Sigmoid colon (tissue), 4 donors: Measurements from ENCODE around the gene ABCB7.

Experiments used
- POLR2A ChIP-seq, 2 donors: fragments of 450-650 bp; IDR thresholded peaks; one replicate each; pipeline ENCODE4 v1.6.1; 2016; ENCODE audit warnings: antibody characterized with exemption in 2 of 2, mild to moderate bottlenecking in 2 of 2, moderate library complexity in 2 of 2
- POLR2AphosphoS5 ChIP-seq, 4 donors: sonication (generic); formaldehyde crosslinking; IDR thresholded peaks; one replicate each; pipeline ENCODE4 v1.6.1; 2017; ENCODE audit warnings: antibody characterized with exemption in 4 of 4
- TF ChIP-seq, protein P1 (sequence below), 4 experiments: fragments of 450-650 bp in 3 of 4; fragments of 200-600 bp in 1 of 4; IDR thresholded peaks; one replicate each; pipeline ENCODE4 v1.5.1; 2016 to 2019; ENCODE audit warnings: antibody characterized with exemption in 4 of 4, mild to moderate bottlenecking in 3 of 4, moderate library complexity in 2 of 4

DNA sequence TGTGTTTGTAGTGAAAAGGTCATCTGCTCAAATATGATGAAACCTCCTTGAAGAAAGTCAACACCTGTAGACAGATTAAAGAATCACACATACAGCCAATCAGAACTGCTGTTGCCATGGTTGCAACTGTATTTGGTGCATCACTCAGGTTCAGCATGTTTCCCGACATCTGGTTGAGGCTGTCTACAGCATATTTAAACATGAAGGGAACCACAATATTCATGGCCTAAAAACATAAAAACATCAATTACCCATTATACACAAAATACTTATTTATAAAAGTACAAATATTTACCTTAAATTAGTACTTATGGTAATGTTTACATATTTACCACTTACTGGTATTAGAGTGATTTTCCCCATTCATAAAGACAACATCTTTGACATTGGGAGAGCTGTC, 79.7 kb downstream of the ABCB7 start:
- TF ChIP-seq POLR2A (IDR thresholded peaks at IDR 0.05) (no peak), POLR2AphosphoS5 (IDR thresholded peaks at IDR 0.05) (no peak)
- TF ChIP-seq, protein P1, sequence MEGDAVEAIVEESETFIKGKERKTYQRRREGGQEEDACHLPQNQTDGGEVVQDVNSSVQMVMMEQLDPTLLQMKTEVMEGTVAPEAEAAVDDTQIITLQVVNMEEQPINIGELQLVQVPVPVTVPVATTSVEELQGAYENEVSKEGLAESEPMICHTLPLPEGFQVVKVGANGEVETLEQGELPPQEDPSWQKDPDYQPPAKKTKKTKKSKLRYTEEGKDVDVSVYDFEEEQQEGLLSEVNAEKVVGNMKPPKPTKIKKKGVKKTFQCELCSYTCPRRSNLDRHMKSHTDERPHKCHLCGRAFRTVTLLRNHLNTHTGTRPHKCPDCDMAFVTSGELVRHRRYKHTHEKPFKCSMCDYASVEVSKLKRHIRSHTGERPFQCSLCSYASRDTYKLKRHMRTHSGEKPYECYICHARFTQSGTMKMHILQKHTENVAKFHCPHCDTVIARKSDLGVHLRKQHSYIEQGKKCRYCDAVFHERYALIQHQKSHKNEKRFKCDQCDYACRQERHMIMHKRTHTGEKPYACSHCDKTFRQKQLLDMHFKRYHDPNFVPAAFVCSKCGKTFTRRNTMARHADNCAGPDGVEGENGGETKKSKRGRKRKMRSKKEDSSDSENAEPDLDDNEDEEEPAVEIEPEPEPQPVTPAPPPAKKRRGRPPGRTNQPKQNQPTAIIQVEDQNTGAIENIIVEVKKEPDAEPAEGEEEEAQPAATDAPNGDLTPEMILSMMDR (IDR thresholded peaks at IDR 0.05), result no peak
